Measurements from ENCODE around the gene NTM. TPM values are rescaled to one million over a fixed set of nuclear protein-coding genes. Genes with fewer than 3 reads are reported as not detected.

Gene NTM
- total RNA-seq, 1 experiment from 2014 or later = 16.4 TPM

DNA sequence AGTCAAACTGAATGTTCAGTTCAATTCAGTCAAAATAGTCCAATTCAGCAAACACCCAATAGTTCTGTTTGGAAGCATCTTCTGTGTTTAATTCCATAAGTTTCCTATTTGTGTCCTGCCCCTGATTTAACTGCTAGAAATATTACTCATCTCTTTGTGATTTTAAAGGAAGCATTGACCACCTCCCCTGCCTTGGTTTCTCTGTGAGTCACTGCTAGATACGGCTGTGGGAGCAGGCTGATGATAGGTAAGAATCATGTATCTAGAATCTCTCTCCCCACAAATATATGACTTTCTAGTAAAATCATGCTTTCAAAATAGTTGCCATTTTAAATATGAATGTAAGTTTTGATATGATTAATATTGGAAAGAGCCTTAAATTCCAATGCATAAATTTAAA lies 888.5 kb downstream of the NTM start (continued):
- no peak for TF ChIP-seq ZNF263 (CRISPR knock-in tag; IDR thresholded peaks at IDR 0.05; ENCODE audit: low read depth)
- TF ChIP-seq TP53 (CRISPR knock-in tag; IDR thresholded peaks at IDR 0.05) = no peak
- TF ChIP-seq SMAD4 (CRISPR knock-in tag; IDR thresholded peaks at IDR 0.05) = no peak
- TF ChIP-seq ZNF396 (CRISPR knock-in tag; IDR thresholded peaks at IDR 0.05; ENCODE audit: borderline replicate concordance) = no peak

- CTCF ChIA-PET = interaction anchor here (0.7 to 1.0 kb wide), 2 partner anchors 9 to 39 kb away, joined by 3 read pairs; no protein-coding TSS in a partner anchor
- DNase-seq (ENCODE audit: low spot score) = no peak
- H3K9me3 Mint-ChIP-seq = no peaks in the 10 kb centered on the region
- H3K27ac Mint-ChIP-seq = no peak overlapping the region
- H3K4me1 Mint-ChIP-seq = no peaks in the 10 kb centered on the region
- no peak overlapping the region for H3K4me3 Mint-ChIP-seq
- POLR2A ChIA-PET = no interaction called here
- H3K27me3 Mint-ChIP-seq (ENCODE audit: low read depth) = no peaks in the 10 kb centered on the region
- no peak for ATAC-seq
- no peaks in the 10 kb centered on the region for H3K36me3 Mint-ChIP-seq
- TF ChIP-seq, protein P1, sequence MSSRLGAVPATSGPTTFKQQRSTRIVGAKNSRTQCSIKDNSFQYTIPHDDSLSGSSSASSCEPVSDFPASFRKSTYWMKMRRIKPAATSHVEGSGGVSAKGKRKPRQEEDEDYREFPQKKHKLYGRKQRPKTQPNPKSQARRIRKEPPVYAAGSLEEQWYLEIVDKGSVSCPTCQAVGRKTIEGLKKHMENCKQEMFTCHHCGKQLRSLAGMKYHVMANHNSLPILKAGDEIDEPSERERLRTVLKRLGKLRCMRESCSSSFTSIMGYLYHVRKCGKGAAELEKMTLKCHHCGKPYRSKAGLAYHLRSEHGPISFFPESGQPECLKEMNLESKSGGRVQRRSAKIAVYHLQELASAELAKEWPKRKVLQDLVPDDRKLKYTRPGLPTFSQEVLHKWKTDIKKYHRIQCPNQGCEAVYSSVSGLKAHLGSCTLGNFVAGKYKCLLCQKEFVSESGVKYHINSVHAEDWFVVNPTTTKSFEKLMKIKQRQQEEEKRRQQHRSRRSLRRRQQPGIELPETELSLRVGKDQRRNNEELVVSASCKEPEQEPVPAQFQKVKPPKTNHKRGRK (CRISPR knock-in tag; IDR thresholded peaks at IDR 0.05; ENCODE audit: borderline replicate concordance) = no peak
- TF ChIP-seq, protein P2, sequence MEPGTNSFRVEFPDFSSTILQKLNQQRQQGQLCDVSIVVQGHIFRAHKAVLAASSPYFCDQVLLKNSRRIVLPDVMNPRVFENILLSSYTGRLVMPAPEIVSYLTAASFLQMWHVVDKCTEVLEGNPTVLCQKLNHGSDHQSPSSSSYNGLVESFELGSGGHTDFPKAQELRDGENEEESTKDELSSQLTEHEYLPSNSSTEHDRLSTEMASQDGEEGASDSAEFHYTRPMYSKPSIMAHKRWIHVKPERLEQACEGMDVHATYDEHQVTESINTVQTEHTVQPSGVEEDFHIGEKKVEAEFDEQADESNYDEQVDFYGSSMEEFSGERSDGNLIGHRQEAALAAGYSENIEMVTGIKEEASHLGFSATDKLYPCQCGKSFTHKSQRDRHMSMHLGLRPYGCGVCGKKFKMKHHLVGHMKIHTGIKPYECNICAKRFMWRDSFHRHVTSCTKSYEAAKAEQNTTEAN (CRISPR knock-in tag; IDR thresholded peaks at IDR 0.05) = no peak
- no peak for TF ChIP-seq ELF4 (CRISPR knock-in tag; IDR thresholded peaks at IDR 0.05; ENCODE audit: low read depth)
- no peak for TF ChIP-seq JUN (CRISPR knock-in tag; IDR thresholded peaks at IDR 0.05)
Observed at GRCh38 chr11:132260636-132261035, 890.2 kb downstream of the NTM start.

DNA sequence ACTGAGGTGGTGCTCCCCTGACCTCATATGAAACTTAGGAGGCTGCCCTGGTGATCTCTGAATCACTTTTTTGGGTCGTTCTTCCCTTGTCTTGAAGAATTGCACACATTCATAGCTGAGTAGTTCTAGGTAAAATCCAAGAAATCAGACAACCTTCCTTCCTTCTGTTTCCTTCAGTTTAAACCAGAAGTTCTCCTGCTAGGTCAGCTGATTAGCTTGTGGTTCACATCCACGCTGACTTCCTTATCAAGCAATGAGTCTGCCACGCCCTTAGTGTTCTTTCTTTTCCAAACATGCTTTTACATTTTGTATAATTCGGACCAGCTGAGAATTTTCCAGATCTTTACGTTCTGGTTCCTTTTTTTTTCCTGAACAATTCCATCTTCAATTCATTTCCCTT lies 892.8 kb downstream of the NTM start:
- Mint-ChIP-seq H3K4me3 (no peak overlapping the region), H3K36me3 (no peaks in the 10 kb centered on the region), H3K9me3 (no peaks in the 10 kb centered on the region), H3K27ac (no peak overlapping the region), H3K4me1 (0 out of 2 replicates have a peak, but pooled peaks cover under 1% of the 10 kb centered on the region), H3K27me3 (ENCODE audit: low read depth) (no peaks in the 10 kb centered on the region)
- no peak for TF ChIP-seq CTCF (IDR thresholded peaks at IDR 0.05)
- TF ChIP-seq NR3C1 (CRISPR knock-in tag; conservative IDR thresholded peaks at IDR 0.05; ENCODE audit: low read depth) = no peak
- TF ChIP-seq, protein P3, sequence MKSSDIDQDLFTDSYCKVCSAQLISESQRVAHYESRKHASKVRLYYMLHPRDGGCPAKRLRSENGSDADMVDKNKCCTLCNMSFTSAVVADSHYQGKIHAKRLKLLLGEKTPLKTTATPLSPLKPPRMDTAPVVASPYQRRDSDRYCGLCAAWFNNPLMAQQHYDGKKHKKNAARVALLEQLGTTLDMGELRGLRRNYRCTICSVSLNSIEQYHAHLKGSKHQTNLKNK (CRISPR knock-in tag; IDR thresholded peaks at IDR 0.05) = no peak
- no peak for TF ChIP-seq ZNF263 (CRISPR knock-in tag; IDR thresholded peaks at IDR 0.05; ENCODE audit: low read depth)
- no peak for TF ChIP-seq TCF7 (CRISPR knock-in tag; IDR thresholded peaks at IDR 0.05; ENCODE audit: low read depth)
- no peak for TF ChIP-seq HMGA2 (CRISPR knock-in tag; IDR thresholded peaks at IDR 0.05)
- TF ChIP-seq RORB (CRISPR knock-in tag; IDR thresholded peaks at IDR 0.05) = no peak
- POLR2A ChIA-PET = no interaction called here
- CTCF ChIA-PET = interaction anchor here (0.7 to 1.4 kb wide), 3 partner anchors 16 to 574 kb away, joined by 3 to 6 read pairs (median 3); no protein-coding TSS in a partner anchor
- no peak for DNase-seq (ENCODE audit: low spot score)
- no peak for ATAC-seq

- ATAC-seq = no peak
- no peak overlapping the region for H3K27ac Mint-ChIP-seq
- POLR2A ChIA-PET = no interaction called here
- no peak for TF ChIP-seq ELF4 (CRISPR knock-in tag; IDR thresholded peaks at IDR 0.05; ENCODE audit: low read depth)
- TF ChIP-seq, protein P4, sequence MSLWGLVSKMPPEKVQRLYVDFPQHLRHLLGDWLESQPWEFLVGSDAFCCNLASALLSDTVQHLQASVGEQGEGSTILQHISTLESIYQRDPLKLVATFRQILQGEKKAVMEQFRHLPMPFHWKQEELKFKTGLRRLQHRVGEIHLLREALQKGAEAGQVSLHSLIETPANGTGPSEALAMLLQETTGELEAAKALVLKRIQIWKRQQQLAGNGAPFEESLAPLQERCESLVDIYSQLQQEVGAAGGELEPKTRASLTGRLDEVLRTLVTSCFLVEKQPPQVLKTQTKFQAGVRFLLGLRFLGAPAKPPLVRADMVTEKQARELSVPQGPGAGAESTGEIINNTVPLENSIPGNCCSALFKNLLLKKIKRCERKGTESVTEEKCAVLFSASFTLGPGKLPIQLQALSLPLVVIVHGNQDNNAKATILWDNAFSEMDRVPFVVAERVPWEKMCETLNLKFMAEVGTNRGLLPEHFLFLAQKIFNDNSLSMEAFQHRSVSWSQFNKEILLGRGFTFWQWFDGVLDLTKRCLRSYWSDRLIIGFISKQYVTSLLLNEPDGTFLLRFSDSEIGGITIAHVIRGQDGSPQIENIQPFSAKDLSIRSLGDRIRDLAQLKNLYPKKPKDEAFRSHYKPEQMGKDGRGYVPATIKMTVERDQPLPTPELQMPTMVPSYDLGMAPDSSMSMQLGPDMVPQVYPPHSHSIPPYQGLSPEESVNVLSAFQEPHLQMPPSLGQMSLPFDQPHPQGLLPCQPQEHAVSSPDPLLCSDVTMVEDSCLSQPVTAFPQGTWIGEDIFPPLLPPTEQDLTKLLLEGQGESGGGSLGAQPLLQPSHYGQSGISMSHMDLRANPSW (CRISPR knock-in tag; conservative IDR thresholded peaks at IDR 0.05; ENCODE audit: low read depth) = no peak
- TF ChIP-seq ZNF138 (CRISPR knock-in tag; conservative IDR thresholded peaks at IDR 0.05) = no peak
- no peak for TF ChIP-seq ZNF671 (CRISPR knock-in tag; IDR thresholded peaks at IDR 0.05)
- TF ChIP-seq, protein P5, sequence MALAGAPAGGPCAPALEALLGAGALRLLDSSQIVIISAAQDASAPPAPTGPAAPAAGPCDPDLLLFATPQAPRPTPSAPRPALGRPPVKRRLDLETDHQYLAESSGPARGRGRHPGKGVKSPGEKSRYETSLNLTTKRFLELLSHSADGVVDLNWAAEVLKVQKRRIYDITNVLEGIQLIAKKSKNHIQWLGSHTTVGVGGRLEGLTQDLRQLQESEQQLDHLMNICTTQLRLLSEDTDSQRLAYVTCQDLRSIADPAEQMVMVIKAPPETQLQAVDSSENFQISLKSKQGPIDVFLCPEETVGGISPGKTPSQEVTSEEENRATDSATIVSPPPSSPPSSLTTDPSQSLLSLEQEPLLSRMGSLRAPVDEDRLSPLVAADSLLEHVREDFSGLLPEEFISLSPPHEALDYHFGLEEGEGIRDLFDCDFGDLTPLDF (CRISPR knock-in tag; IDR thresholded peaks at IDR 0.05) = no peak
- TF ChIP-seq SMAD4 (CRISPR knock-in tag; IDR thresholded peaks at IDR 0.05) = no peak
- TF ChIP-seq, protein P6, sequence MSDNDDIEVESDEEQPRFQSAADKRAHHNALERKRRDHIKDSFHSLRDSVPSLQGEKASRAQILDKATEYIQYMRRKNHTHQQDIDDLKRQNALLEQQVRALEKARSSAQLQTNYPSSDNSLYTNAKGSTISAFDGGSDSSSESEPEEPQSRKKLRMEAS (CRISPR knock-in tag; IDR thresholded peaks at IDR 0.05) = no peak
- TF ChIP-seq ZNF396 (CRISPR knock-in tag; IDR thresholded peaks at IDR 0.05; ENCODE audit: borderline replicate concordance) = no peak
- TF ChIP-seq, protein P7, sequence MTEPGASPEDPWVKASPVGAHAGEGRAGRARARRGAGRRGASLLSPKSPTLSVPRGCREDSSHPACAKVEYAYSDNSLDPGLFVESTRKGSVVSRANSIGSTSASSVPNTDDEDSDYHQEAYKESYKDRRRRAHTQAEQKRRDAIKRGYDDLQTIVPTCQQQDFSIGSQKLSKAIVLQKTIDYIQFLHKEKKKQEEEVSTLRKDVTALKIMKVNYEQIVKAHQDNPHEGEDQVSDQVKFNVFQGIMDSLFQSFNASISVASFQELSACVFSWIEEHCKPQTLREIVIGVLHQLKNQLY (CRISPR knock-in tag; IDR thresholded peaks at IDR 0.05) = no peak
Observed at GRCh38 chr11:132263875-132264274, 893.5 kb downstream of the NTM start.

More at GRCh38 chr11:132263875-132264274, 893.5 kb downstream of the NTM start:
- Mint-ChIP-seq H3K4me1 (peaks cover 5% of the 10 kb centered on the region), H3K36me3 (no peaks in the 10 kb centered on the region), H3K4me3 (no peak overlapping the region), H3K27me3 (ENCODE audit: low read depth) (no peaks in the 10 kb centered on the region), H3K9me3 (no peaks in the 10 kb centered on the region)
- no peak for DNase-seq (ENCODE audit: low spot score)
- CTCF ChIA-PET = interaction anchor here (0.7 to 1.4 kb wide), 3 partner anchors 15 to 575 kb away, joined by 3 to 6 read pairs (median 3); no protein-coding TSS in a partner anchor
